Stromal cell of bone marrow (primary cell): ENCODE results near the gene ARHGEF28.

Experiments used
- DNase-seq: peaks from one replicate; pipeline ENCODE4 v3.0.0-alpha.2; 2012; ENCODE audit warnings: low read depth

Gene ARHGEF28

GRCh38 chr5:73698011-73698410 lies 72.0 kb downstream of the ARHGEF28 start:
- DNase-seq: no peak

GRCh38 chr5:73701566-73701965 lies 75.6 kb downstream of the ARHGEF28 start:
- no peak for DNase-seq

GRCh38 chr5:73702534-73702933 lies 76.5 kb downstream of the ARHGEF28 start:
- DNase-seq: no peak

- no peak for DNase-seq
Measured at GRCh38 chr5:73702951-73703350, 77.0 kb downstream of the ARHGEF28 start.

- no peak for DNase-seq
Measured at GRCh38 chr5:73705364-73705763, 79.4 kb downstream of the ARHGEF28 start.

GRCh38 chr5:73706963-73707362 lies 81.0 kb downstream of the ARHGEF28 start:
- DNase-seq: no peak

GRCh38 chr5:73709536-73710129 lies 83.6 kb downstream of the ARHGEF28 start:
- DNase-seq: no peak

GRCh38 chr5:73716284-73716808 lies 90.3 kb downstream of the ARHGEF28 start:
- no peak for DNase-seq

- DNase-seq: no peak
Measured at GRCh38 chr5:73718762-73719161, 92.8 kb downstream of the ARHGEF28 start.

- DNase-seq: no peak
Measured at GRCh38 chr5:73719632-73720031, 93.6 kb downstream of the ARHGEF28 start.

- DNase-seq: no peak
Measured at GRCh38 chr5:73722231-73722630, 96.2 kb downstream of the ARHGEF28 start.

GRCh38 chr5:73726071-73726470 lies 100.1 kb downstream of the ARHGEF28 start:
- DNase-seq: no peak

- DNase-seq: no peak
Measured at GRCh38 chr5:73726606-73727231, 100.7 kb downstream of the ARHGEF28 start.

GRCh38 chr5:73727470-73727869 lies 101.5 kb downstream of the ARHGEF28 start:
- no peak for DNase-seq

GRCh38 chr5:73728493-73729273 lies 102.7 kb downstream of the ARHGEF28 start:
- no peak for DNase-seq

GRCh38 chr5:73729329-73729728 lies 103.3 kb downstream of the ARHGEF28 start:
- DNase-seq: no peak

GRCh38 chr5:73732045-73732444 lies 106.0 kb downstream of the ARHGEF28 start:
- no peak for DNase-seq

- no peak for DNase-seq
Measured at GRCh38 chr5:73733219-73733618, 107.2 kb downstream of the ARHGEF28 start.

GRCh38 chr5:73735032-73735734 lies 109.2 kb downstream of the ARHGEF28 start:
- no peak for DNase-seq

- DNase-seq: no peak
Measured at GRCh38 chr5:73739650-73740049, 113.7 kb downstream of the ARHGEF28 start.

- no peak for DNase-seq
Measured at GRCh38 chr5:73740274-73740790, 114.3 kb downstream of the ARHGEF28 start.

- peak; percentile 9 for DNase-seq
Measured at GRCh38 chr5:73743161-73743560, 117.2 kb downstream of the ARHGEF28 start.
